HTERT RPE-1 (cell line): ENCODE results near the gene ALKBH8.
"Not testable (repeated sequence)": the region's sequence is repeated elsewhere in the genome, so short reads cannot be mapped to it uniquely, and the experiment has no call there.

ENCODE experiments used
- in situ Hi-C: fragments of 300-500 bp; cut with MboI; formaldehyde crosslinking; loops from 4 replicates; pipeline ENCODE4 v1.14.3; 2020; ENCODE audit warnings: low sequenced_read_pairs

ALKBH8 gene

DNA sequence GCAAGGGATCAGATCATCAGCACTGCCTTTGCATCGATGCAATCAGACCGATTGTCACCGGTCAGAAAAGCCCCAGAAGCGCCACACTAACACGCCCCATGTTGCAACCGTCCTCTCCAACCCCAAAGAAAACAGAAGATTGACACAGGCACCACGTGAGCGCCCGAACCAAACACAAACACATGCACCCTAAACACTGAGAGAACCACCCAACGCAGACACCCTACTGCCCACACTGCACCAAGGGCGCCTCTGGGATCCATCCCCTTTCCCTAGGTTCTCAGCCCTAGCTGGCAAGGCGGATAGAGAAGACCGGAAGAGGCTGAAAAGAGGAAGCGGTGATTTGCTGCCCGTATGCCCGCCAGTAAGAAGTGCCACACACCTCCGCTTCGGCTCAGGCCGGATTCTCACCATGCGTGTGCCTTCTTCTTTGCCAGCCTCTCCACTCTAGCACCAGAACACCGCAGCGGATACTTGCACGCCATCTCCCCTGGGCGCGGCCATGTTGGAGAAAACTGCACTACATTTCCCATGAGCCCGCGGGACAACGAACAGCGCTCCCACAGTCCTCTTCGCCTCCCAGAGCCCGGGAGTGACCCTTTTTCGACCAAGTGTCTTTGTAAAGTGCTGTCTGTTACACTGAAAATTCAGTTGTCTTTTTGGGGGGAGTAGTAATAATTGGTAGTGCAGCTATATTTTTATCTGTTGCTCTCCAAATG lies at the start of gene ALKBH8:
Gene ALKBH8, minus strand, starts transcription at position 517 of the 719 bp plus-strand sequence. CDS start 4,842 bp downstream, outside the sequence.
- in situ Hi-C loops = no loop called here

DNA sequence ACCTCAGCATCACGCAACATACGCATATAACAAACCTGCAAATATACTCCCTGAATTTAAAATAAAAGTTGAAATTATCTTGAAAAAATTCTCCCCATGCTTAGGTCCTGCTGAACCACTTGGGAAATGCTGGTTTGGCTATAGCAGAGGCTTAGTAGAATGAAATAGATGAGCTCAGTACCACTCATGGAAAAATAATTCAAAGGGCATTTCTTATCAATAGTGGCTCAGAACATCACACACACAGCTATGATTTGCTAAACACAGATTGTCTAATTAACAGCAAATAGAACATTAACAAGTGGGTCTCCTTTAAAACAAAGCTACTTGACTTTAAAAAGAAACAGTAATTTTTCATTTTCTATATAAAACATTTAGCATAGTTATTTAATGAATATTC lies 46.9 kb upstream of the ALKBH8 start:
- in situ Hi-C loops = no loop called here

- in situ Hi-C loops = no loop called here
Observed at GRCh38 chr11:107609400-107610218, 44.1 kb upstream of the ALKBH8 start.

- in situ Hi-C loops = no loop called here
Observed at GRCh38 chr11:107608809-107609208, 43.3 kb upstream of the ALKBH8 start.

- in situ Hi-C loops = no loop called here
Observed at GRCh38 chr11:107606141-107606540, 40.6 kb upstream of the ALKBH8 start.

- in situ Hi-C loops = no loop called here
Observed at GRCh38 chr11:107605061-107606006, 39.8 kb upstream of the ALKBH8 start.

DNA sequence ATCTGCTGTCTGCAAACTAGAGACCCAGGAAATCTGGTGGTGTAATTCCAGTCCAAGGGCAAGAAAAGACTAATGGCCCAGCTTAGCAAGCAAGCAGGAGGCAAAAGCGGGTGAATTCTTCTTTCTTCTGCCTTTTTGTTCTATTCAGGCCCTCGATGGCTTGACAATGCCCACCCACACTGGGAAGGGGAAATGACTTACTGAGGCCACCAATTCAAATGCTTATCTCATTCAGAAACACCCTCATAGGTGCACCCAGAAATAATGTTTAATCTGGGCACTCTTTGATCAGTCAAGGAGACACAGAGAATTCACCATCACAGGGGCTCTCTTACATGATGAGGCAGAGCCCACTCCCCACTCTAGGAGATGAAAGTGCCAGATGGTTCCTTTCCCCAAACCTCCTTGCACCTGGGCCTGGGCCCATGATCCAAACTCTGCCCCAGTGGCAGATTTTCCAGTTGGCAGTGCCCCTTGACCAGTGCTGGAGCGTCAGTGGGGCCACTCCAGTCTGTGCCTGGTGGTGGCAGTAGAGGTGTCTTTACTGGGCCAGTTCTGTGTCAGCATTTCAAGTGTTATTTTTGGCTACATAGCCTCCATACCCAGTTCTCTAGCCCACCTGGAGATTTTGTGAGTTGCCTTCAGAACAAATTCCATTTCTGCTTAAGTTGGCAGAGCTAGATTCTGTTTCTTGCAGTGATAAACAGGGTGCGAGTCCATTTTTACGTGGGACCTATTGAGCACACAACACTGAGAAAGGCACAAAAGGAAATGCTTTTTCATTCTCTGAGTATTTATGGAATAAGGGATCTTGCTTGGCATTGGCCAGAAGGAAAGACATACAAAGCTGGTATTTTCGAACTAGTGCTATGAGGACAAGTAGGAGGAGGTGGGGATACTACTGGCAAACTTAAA lies 32.9 kb upstream of the ALKBH8 start:
- in situ Hi-C loops = no loop called here

GRCh38 chr11:107594736-107595135 lies 29.2 kb upstream of the ALKBH8 start:
- in situ Hi-C loops = no loop called here

- in situ Hi-C loops = no loop called here
Observed at GRCh38 chr11:107593951-107594350, 28.4 kb upstream of the ALKBH8 start.

GRCh38 chr11:107592813-107593212 lies 27.3 kb upstream of the ALKBH8 start:
- in situ Hi-C loops = no loop called here

DNA sequence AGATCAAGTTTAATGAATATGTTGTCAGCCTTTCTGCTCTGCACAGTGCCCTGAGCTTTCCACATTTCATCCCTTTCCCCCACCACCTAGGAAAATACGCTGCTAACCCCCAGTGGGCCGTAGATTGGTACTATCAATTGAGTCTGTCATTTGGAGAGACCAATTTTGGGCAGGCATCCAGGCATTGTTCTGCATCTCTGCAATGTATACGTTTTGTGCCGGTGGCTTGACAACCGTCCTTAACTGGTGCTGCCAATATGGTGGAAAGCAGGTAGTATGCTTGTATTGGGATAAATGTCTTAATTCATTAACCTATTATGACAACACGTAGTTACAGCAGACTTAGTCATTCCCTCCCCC lies 26.7 kb upstream of the ALKBH8 start:
- in situ Hi-C loops = no loop called here

- in situ Hi-C loops = no loop called here
Observed at GRCh38 chr11:107591378-107592230, 26.1 kb upstream of the ALKBH8 start.

- in situ Hi-C loops = no loop called here
Observed at GRCh38 chr11:107590460-107591377, 25.2 kb upstream of the ALKBH8 start, which contains the start of gene ELMOD1. TSS of gene ELMOD1 (plus strand) at chr11:107591147. CDS start at chr11:107618190, 27,043 bp downstream.

GRCh38 chr11:107587306-107587979 lies 21.9 kb upstream of the ALKBH8 start:
- in situ Hi-C loops = no loop called here

- in situ Hi-C loops = no loop called here
Observed at GRCh38 chr11:107583629-107584195, 18.2 kb upstream of the ALKBH8 start.

DNA sequence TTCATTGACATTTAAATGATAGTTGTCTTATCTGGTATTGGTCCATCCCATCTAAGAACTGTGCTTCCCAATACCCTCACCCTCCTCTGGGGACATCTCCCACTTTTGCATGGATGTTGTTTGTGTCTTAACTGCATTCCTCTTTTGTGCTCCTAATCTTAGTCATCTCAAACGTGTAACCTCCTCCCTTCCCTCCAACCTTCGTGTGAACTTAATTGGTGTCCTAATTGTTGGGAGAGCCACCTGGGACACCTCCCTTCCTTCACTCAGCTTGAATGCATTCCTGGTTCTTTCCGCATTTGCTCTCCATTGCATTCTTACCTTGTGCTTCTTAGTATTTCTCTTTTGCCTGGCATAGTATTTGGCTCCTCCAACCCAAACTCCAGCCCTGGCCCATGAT lies 15.6 kb upstream of the ALKBH8 start:
- in situ Hi-C loops = no loop called here

DNA sequence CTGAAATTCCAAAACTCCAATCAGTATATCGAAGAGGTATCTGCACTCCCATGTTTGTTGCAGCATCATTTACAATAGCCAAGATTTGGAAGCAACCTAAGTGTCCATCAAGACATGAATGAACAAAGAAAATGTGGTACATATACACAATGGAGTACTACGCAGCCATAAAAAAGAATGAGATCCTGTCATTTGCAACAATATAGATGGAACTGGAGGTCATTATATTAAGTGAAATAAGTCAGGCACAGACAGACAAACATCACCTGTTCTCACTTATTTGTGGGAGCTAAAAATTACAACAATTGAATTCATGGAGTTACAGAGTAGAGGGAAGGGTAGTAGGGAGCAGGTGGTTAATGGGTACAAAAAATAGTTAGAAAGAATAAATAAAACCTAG lies 13.6 kb upstream of the ALKBH8 start:
- in situ Hi-C loops = not testable (repeated sequence)
